ENCODE data around the gene TTLL7. TPM values are rescaled to one million over a fixed set of nuclear protein-coding genes. Genes with fewer than 3 reads are reported as not detected.
"Not testable (repeated sequence)": the region's sequence is repeated elsewhere in the genome, so short reads cannot be mapped to it uniquely, and the experiment has no call there.

Gene TTLL7
- total RNA-seq, 1 experiment from 2014 or later, result 18.7 TPM

- DNase-seq (ENCODE audit: low read depth, low spot score), result peak; percentile 69
- in situ Hi-C loops (cut with HindIII; ENCODE audit: low pct_unique_long_range_greater_than_20kb, low sequenced_read_pairs), result no loop called here
These were observed 436 bp upstream of the TTLL7 start for GRCh38 chr1:83999316-83999819.

GRCh38 chr1:83998205-83998497, 781 bp downstream of the TTLL7 start:
- in situ Hi-C loops (cut with HindIII; ENCODE audit: low pct_unique_long_range_greater_than_20kb, low sequenced_read_pairs), result no loop called here

GRCh38 chr1:83997631-83998030, 1.3 kb downstream of the TTLL7 start:
- in situ Hi-C loops (cut with HindIII; ENCODE audit: low pct_unique_long_range_greater_than_20kb, low sequenced_read_pairs), result no loop called here
- no peak for DNase-seq (ENCODE audit: low read depth, low spot score)

More at GRCh38 chr1:83998205-83998497, 781 bp downstream of the TTLL7 start:
- no peak for DNase-seq (ENCODE audit: low read depth, low spot score)

GRCh38 chr1:83996621-83997020, 2.3 kb downstream of the TTLL7 start:
- peak; percentile 22 for DNase-seq (ENCODE audit: low read depth, low spot score)
- in situ Hi-C loops (cut with HindIII; ENCODE audit: low pct_unique_long_range_greater_than_20kb, low sequenced_read_pairs), result no loop called here

- no peak for DNase-seq (ENCODE audit: low read depth, low spot score)
- in situ Hi-C loops (cut with HindIII; ENCODE audit: low pct_unique_long_range_greater_than_20kb, low sequenced_read_pairs), result no loop called here
These were observed 2.7 kb downstream of the TTLL7 start for GRCh38 chr1:83996191-83996590.

GRCh38 chr1:83995649-83996048, 3.3 kb downstream of the TTLL7 start:
- no peak for DNase-seq (ENCODE audit: low read depth, low spot score)
- in situ Hi-C loops (cut with HindIII; ENCODE audit: low pct_unique_long_range_greater_than_20kb, low sequenced_read_pairs), result no loop called here

- in situ Hi-C loops (cut with HindIII; ENCODE audit: low pct_unique_long_range_greater_than_20kb, low sequenced_read_pairs), result no loop called here
- DNase-seq (ENCODE audit: low read depth, low spot score), result no peak
These were observed 4.8 kb downstream of the TTLL7 start for GRCh38 chr1:83994111-83994510.

- in situ Hi-C loops (cut with HindIII; ENCODE audit: low pct_unique_long_range_greater_than_20kb, low sequenced_read_pairs), result no loop called here
- no peak for DNase-seq (ENCODE audit: low read depth, low spot score)
These were observed 8.2 kb downstream of the TTLL7 start for GRCh38 chr1:83990734-83991133.

- no peak for DNase-seq (ENCODE audit: low read depth, low spot score)
- in situ Hi-C loops (cut with HindIII; ENCODE audit: low pct_unique_long_range_greater_than_20kb, low sequenced_read_pairs), result no loop called here
These were observed 13.9 kb downstream of the TTLL7 start for GRCh38 chr1:83985048-83985447.

GRCh38 chr1:83983918-83984317, 15.0 kb downstream of the TTLL7 start:
- DNase-seq (ENCODE audit: low read depth, low spot score); in situ Hi-C loops (cut with HindIII; ENCODE audit: low pct_unique_long_range_greater_than_20kb, low sequenced_read_pairs): not testable (repeated sequence)

- in situ Hi-C loops (cut with HindIII; ENCODE audit: low pct_unique_long_range_greater_than_20kb, low sequenced_read_pairs), result no loop called here
- DNase-seq (ENCODE audit: low read depth, low spot score), result peak; percentile 15
These were observed 20.9 kb downstream of the TTLL7 start for GRCh38 chr1:83978056-83978455.

- DNase-seq (ENCODE audit: low read depth, low spot score), result no peak
These were observed 22.0 kb downstream of the TTLL7 start for GRCh38 chr1:83976920-83977319.

GRCh38 chr1:83970802-83971201, 28.1 kb downstream of the TTLL7 start:
- DNase-seq (ENCODE audit: low read depth, low spot score), result no peak
- in situ Hi-C loops (cut with HindIII; ENCODE audit: low pct_unique_long_range_greater_than_20kb, low sequenced_read_pairs), result no loop called here

More at GRCh38 chr1:83976920-83977319, 22.0 kb downstream of the TTLL7 start:
- in situ Hi-C loops (cut with HindIII; ENCODE audit: low pct_unique_long_range_greater_than_20kb, low sequenced_read_pairs), result no loop called here

GRCh38 chr1:83970114-83970513, 28.8 kb downstream of the TTLL7 start:
- no peak for DNase-seq (ENCODE audit: low read depth, low spot score)
- in situ Hi-C loops (cut with HindIII; ENCODE audit: low pct_unique_long_range_greater_than_20kb, low sequenced_read_pairs), result no loop called here

- in situ Hi-C loops (cut with HindIII; ENCODE audit: low pct_unique_long_range_greater_than_20kb, low sequenced_read_pairs), result no loop called here
These were observed 31.6 kb downstream of the TTLL7 start for GRCh38 chr1:83967336-83967735.

GRCh38 chr1:83964153-83964552, 34.8 kb downstream of the TTLL7 start:
- in situ Hi-C loops (cut with HindIII; ENCODE audit: low pct_unique_long_range_greater_than_20kb, low sequenced_read_pairs), result no loop called here
- DNase-seq (ENCODE audit: low read depth, low spot score), result no peak

More at GRCh38 chr1:83967336-83967735, 31.6 kb downstream of the TTLL7 start:
- DNase-seq (ENCODE audit: low read depth, low spot score), result no peak

GRCh38 chr1:83961571-83962295, 37.2 kb downstream of the TTLL7 start:
- peak; percentile 94 for DNase-seq (ENCODE audit: low read depth, low spot score)
- in situ Hi-C loops (cut with HindIII; ENCODE audit: low pct_unique_long_range_greater_than_20kb, low sequenced_read_pairs), result no loop called here

GRCh38 chr1:83960669-83961277, 38.2 kb downstream of the TTLL7 start:
- peak; percentile 53 for DNase-seq (ENCODE audit: low read depth, low spot score)
- in situ Hi-C loops (cut with HindIII; ENCODE audit: low pct_unique_long_range_greater_than_20kb, low sequenced_read_pairs), result no loop called here

- in situ Hi-C loops (cut with HindIII; ENCODE audit: low pct_unique_long_range_greater_than_20kb, low sequenced_read_pairs), result no loop called here
- no peak for DNase-seq (ENCODE audit: low read depth, low spot score)
These were observed 39.0 kb downstream of the TTLL7 start for GRCh38 chr1:83959824-83960498.
